RPMI7951 (cell line): ENCODE measurements around the gene FAM114A2. TPM values are rescaled to one million over a fixed set of nuclear protein-coding genes. Genes with fewer than 3 reads are reported as not detected.
"Not testable (repeated sequence)": the region's sequence is repeated elsewhere in the genome, so short reads cannot be mapped to it uniquely, and the experiment has no call there.

Experiments
- DNase-seq: peaks from one replicate; pipeline ENCODE4 v3.0.0-alpha.2; 2012; ENCODE audit warnings: low read depth
- total RNA-seq: library from RNA; depleted of rRNA; stranded (reverse); fragments of >200 nt; shearing (Covaris generic); gene quantifications from 2 replicates; pipeline ENCODE4 v1.2.3, GENCODE V29; 2014

The FAM114A2 gene
- total RNA-seq, 1 experiment from 2014 or later, result 17.4 TPM

DNA sequence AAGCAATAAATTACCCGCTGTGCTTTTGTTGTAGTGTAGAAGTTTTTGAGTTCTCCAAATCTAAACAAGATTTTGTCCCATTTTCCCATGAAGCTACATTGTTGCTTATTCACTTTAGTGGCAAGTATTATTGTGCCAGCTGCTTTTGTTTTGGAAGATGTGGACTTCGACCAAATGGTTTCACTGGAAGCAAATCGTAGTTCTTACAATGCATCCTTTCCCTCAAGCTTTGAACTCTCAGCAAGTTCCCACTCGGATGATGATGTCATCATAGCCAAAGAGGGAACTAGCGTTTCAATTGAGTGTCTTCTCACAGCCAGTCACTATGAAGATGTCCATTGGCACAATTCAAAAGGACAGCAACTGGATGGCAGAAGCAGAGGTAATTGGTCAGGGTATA lies 10.9 kb upstream of the FAM114A2 start:
- DNase-seq, result no peak

DNA sequence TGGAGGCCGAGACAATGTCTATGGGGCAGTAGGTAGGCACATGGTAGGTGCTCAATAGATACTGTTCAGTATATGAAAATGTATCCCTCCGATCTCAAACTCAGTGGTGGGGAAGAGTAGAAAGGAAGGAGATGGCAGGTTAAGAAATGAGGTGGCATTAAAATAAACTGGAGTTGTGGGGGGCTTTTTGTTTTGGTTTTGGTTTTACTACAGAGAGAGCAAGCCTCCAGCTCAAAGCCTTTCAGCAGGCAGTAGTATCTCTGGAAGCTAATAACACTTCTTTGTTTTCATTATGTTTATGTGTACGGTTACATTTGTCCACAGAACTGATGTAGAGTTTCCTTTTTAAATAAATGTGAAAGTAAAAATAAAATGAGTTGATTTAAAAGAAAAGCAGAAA lies 8.6 kb upstream of the FAM114A2 start:
- no peak for DNase-seq

DNA sequence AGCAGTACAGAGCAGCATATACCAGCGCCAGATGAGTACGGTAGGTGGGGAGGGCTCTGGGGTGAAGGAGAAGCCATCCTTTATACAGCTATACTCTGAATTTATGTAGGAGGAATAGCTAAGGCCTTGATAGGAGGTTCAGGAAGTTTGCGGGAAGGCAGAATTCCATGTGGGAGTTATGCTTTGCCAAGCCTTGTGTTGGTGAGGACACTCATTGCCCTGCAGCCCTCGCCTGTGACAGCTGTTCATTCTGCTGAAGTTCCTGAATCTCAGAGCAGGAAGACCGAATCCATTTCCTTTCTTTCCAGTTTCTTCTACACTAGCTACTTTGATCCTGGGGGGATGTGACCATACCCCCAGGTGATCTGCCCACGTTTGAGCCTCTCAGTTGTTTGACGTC lies 7.8 kb upstream of the FAM114A2 start:
- no peak for DNase-seq

DNA sequence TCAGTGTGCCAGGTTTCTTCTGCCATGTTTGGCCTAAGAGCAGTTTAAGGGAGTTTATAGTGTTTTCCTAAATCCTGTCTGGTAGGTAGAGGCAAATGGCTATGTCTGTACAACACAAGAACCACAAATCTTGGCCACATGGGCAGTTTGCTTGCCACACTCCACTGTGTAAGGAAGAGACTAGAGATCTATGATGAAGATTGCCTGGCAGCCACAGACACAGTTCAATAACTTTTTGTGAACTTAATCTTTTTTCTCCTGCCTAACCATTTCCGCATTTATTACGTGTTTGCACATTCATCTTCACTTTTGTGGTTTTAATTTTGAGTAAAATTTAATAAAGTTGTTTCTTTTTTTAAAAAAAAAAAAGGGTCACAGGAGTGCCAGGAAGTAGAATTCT lies 5.9 kb upstream of the FAM114A2 start:
- no peak for DNase-seq

DNA sequence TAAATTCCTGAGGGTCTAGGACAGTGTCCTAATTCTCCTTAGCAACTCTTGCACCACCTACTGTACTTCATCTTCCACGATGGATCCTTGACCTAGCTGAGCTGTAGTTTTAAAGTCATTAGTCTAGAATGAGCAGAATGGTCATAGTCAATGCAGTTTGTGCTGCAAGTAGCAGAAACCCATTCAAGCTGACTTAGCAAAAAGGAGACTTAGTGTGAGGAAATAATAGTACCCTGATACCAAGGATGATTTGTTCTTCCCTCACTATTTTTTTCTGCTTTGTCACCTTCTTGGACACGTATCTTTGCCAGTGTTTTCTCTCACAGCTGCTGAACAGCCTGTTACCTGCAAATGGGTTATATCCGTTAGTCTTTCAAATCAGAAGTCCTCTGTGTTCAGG lies 5.4 kb upstream of the FAM114A2 start:
- no peak for DNase-seq

DNA sequence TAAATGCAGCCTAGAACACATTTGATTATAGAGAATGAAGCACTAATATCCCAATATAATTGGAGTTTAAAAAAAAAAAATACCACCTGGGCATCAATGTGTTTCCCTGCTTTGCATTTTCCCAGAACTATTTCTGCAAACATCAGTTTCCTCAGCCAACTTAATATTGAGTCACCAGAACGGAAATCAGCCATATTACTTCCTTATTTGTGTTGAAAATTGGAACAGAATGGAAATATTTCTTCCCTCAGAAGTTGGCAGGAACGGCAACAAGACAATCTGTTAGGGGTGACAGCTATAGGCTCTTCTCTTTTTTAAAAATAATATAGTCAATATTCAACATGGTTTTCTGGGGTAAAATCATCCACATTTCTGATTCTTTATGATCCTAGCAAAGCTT lies 4.1 kb upstream of the FAM114A2 start:
- no peak for DNase-seq

DNA sequence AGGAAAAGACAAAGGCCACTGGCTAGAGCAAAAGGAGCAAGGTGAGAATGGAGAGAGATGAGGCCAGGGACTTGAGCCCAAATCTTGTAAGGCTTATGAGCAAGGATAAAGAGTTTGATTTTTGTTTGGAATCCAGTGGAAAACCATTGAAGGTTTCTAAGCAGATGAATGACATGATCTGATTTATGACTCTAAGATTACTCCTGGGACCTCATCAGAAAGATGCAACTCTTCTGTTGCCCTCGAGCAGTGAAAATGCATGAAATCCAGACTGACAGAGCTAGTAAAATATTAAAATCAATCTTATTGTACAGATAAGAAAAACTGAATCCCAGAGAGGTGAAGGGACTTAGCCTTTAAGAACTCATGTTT lies 734 bp upstream of the FAM114A2 start:
- DNase-seq, result no peak

DNA sequence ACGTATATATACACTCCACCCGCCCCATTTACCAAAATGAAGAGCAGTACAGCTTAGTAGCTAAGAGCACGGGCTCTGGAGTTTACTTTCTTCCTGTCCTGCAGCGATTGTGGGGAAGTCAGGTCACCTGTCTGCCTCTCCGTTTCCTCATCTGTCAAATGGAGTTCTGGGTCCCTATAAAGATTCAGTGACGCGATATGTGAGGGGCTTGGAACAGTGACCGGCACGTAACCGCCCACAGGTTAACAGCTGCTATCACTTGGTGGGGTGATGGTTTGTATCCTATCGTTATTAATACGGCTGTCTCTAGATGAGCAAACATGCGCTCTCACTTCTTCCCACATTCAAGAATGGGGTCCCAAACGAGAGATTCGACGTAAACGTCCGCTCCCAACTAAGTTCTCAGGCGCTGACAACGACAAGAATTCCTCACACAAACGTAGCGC lies 426 bp downstream of the FAM114A2 start:
- no peak for DNase-seq

DNA sequence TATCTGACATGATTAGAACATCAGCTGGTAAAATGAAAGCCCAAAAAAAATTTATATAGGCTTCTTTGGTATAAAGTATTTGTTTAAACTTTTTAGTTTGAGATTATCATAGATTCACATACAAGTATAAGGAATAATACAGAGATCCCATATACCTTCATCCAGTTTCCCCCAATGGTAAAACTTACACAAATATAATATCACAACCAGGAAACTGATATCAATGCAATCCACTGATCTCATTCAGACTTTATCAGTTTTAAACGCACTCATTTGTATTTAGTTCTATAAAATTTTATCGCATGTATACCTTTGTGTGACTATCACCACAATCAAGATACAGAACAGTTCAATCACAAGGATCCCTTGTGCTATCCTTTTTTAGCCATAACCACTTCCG lies 3.8 kb downstream of the FAM114A2 start:
- DNase-seq, result no peak

DNA sequence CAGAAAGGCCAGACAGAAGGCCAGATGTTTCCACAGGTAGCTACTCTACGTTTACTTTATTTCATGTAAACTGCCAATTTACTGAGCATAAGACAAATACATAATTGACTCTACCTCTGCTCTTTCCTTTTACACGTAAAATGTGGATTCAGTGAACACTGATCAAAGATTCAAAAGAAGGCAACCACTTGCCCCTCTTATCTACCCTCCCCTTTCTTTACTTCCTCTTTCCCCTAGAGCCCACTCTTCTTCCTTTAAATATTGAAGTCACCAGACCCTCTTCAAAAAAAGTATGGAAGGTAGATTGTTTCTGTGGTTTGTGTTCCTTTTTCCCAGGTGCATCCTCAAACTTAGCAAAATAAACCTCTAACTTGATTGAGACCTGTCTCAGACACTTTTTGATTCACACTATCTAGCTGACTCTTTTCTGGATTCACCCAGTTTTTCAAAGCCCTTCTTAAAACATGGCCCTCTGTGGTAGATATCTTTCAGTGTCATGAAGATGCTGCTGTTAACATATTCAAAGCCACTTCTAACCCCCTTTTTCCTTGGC lies 6.7 kb downstream of the FAM114A2 start:
- DNase-seq, result no peak

DNA sequence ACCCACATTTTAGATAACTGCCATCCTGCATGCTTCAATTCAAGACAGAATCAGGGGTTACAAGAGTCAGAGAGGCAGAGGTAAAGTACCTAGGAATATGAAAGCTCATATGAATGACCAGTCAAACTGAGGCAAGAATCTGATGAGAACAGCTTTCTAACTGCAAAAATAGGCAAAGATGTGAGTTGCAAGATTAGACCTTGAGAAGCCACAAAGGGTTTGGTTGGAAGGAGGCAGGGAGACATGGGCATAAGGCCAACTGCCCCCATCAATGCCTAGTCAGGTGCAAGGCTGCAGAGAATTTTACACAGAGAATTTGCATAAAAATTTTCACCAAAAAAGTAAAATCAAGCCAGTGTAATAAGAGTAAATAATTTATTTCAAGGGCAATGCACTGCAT lies 12.8 kb downstream of the FAM114A2 start:
- no peak for DNase-seq

DNA sequence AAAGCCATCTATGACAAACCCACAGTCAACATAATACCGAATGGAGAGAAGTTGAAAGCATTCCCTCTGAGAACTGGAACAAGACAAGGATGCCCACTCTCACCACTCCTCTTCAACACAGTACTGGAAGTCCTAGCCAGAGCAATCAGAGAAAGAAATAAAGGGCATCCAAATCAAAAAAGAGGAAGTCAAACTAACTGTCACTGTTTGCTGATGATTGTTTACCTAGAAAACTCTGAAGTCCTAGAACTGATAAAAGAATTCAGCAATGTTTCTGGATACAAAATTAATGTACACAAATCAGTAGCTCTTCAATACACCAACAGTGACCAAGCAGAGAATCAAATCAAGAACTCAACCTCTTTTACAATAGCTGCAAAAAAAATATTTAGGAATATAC lies 19.8 kb downstream of the FAM114A2 start:
- DNase-seq, result not testable (repeated sequence)

DNA sequence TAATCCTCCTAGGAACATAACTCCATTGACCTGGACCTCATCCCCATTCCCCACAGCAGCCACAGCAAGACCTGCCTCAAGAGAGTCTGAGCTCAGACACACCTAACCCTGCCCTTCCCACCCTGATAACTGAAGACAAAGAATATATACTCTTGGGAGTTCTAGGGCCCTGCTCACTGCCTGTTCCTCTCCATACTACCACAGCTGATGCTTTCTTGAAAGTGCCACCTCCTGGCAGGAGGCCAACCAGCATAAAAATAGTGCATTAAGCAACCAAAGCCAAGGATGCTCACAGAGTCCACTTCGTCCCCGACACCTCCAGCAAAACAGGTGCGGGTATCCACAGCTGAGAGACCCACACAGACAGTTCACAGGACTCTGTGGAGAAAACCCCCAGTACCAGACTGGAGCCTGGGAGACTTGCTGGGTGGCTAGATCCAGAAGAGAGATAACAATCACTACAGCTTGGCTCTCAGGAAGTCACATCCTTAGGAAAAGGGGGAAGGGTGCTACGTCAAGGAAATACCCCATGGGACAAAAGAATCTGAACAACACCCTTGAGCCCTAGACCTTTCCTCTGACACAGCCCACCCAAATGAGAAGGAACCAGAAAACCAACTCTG lies 23.5 kb downstream of the FAM114A2 start:
- no peak for DNase-seq

DNA sequence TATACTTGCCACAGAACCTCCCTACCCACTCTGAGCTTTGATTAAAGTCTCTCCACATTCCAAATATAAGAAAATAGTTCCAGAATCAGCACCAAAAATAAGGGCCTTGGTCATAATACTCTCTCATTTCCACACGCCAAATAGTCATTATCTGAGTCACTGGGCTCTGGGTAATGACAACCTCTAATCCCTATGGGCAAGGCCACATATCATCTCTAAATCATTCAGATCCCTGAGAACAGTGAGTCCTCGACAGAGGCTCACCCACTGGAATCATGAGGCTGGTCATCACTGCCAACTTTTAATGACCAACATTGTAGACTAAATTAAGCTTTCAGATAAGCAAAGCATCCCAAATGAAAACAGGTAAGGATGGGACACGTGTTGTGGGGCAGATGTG lies 28.1 kb downstream of the FAM114A2 start:
- no peak for DNase-seq

DNA sequence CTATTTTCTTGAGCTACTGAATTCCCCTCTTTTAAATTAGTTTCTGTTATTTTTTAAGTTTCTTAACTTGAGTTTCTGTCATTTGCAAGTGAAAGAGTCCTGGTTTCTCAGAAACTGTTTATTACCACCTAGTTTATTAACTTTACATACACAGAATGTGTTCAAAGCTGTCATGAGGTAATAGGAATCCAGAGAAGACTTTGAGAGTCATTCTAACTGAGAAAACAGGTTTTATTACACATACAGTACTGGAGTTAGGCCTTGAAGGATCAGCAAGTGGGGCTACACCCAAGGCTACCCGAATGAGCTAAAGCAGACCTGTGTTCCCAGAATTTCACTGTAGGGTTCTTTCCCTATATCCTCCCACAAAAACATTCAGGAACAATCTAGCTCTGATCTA lies 33.1 kb downstream of the FAM114A2 start:
- no peak for DNase-seq

DNA sequence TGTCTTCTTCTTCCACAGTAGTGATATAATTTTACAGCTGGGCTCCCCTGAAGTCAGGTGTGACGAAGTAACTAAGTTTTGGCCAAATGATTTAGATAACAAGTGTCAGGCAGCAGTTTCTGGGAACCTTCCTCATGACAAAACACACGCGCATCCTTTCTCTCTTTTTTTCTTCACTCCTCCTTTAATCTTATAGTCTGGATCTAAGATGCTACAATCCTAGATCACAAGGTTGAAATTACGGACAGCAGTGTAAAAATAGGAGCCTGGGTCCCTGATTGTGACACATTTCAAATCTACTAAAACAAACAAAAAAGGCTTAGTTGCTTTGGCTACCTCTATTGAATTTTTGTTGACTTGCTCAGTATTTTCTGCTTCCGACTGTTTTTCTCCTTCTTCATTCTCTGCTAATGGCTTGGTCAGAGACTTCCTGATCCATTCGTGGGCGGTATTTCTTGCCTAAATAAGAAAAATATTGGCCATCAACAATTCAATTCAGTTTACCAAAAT lies 36.1 kb downstream of the FAM114A2 start:
- DNase-seq, result no peak

DNA sequence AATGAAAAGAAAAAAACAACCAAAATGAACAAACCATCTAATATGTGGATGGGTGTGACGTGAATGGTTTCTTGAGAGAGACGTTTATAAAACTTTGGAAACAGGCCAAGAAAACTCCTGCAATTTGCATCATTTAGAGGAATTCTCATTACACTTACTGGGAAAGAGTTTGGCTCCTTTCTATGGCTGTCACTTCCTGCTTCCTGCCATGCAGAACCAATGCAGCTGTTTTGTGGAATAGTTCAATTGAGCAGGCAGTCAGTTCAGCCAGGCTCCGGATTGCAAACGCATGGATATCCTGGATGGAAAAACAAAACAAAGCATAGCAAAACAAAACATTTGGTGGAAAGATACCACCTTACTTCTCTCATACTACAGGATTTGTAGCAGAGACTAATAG lies 36.6 kb downstream of the FAM114A2 start:
- no peak for DNase-seq

DNA sequence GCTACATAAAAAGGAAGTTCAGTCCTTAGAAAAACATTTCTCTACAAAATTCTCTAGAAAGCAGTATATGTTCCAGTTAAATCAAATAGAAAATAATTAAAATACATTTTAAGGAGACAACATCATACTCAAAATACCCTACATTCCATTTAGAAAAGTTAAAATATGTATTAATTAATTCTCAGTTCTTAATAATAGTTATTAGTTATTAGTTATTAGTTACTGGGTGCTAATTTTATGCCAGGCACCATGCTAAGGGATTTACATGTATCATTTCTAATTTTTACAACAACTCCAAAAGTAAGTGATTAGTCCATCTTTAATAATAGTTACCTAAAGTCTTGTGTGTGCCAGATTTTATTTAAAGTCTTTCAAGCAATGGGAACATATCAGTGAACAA lies 38.0 kb downstream of the FAM114A2 start:
- DNase-seq, result no peak

DNA sequence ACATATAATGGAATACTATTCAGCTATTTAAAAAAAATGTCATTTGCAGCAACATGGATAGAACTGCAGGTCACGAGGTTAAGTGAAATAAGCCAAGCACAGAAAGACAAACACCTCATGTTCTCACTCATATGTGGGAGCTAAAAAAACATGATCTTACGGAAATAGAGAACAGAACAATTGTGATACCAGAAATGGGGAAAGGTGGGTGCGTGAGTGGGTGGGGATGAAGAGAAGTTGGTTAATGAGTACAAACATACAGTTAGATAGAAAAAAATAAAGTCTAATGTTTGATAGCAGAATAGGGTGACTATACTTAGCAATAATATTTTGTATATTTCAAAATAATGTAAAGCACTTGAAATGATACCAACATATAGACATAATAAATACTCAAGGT lies 38.7 kb downstream of the FAM114A2 start:
- DNase-seq, result no peak

DNA sequence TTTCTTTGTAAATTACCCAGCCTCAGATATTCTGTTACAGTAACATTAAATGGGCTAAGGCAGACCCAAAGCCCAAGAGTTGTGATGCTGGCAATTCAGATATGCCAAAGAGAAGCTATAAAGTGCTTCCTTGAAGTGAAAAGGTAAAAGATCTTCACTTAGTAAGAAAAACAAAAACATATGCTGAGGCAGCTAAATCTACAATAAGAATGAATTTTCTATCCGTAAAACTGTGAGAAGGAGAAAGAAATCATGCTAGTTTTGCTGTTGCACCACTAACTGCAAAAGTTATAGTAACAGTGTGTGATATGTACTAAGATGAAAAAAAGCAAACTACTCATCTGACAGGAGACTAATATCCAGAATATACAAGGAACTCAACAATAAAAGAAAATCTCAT lies 39.9 kb downstream of the FAM114A2 start:
- no peak for DNase-seq

DNA sequence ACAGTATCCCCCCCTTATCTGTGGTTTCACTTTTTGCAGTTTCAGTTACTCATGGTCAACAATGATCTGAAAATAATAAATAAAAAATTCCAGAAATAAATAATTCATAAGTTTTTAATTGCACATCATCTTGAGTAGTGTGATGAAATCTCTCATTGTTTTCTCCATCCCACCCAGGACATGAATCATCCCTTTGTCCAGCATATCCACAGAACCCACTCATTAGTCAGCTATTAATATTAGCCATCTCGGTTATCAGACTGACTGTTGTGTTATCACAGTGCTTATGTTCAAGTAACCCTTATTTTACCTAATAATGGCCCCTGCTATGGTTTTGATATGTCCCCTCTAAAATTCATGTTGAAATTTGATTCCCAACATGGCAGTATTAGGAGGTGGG lies 40.7 kb downstream of the FAM114A2 start:
- no peak for DNase-seq

DNA sequence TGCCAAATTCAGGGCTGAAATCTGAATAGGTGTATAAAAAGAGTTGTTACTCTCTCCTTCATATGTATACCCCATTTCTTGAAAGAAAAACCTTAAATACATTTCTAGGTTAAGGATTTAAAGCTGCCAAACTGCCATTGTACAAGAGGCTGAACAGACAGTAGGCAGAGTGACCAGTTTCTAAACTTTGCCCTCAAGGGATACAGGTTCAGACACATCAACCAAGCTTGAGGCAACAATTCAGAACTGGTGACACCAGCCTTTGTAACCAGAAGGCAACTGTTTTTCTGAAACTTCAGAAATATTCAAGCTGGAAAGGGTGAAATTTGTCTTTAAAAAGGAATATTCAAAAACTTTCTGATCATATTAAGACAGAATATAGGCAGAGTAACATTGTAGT lies 47.5 kb downstream of the FAM114A2 start:
- DNase-seq, result no peak

DNA sequence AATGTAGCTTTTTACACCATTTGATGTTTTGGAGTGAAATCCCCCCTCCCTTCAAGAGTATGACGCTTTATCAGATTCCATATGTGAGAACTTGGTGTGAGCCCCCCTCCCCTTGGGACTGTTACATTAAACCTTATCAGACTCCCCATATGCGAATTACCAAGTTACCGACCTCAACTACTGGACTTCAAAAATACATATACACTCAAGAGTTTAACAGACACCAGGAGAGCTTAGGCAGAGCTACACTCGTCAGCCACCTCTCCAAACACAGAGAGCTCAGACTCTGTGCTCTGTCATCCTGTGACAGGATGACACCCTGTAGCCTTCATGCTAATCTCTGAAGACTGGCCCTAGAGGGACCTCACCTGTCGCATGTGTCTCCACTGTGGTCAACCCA lies 50.2 kb downstream of the FAM114A2 start:
- DNase-seq, result no peak

DNA sequence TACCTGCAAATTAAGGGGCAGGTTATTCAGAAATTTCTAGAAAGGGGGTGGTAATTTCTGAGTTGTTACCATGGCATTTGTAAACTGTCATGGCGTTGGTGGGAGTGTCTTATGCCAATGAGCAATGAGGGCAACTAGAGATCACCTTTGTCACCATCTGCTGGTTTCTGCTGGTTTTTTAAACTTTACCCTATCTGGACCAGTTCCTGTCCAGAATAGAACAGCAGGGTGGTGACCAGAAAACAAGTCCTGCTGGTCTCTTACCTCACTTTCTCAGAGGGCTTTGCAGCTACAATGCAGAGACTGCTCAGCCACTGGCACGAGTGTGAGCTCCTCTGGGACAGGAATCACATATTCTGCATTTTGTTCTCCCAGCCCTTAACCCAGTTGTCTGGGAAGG lies 51.4 kb downstream of the FAM114A2 start:
- no peak for DNase-seq
